ENCODE results near the gene NSFL1C.
"Not testable (repeated sequence)": the region's sequence is repeated elsewhere in the genome, so short reads cannot be mapped to it uniquely, and the experiment has no call there.

NSFL1C gene

DNA sequence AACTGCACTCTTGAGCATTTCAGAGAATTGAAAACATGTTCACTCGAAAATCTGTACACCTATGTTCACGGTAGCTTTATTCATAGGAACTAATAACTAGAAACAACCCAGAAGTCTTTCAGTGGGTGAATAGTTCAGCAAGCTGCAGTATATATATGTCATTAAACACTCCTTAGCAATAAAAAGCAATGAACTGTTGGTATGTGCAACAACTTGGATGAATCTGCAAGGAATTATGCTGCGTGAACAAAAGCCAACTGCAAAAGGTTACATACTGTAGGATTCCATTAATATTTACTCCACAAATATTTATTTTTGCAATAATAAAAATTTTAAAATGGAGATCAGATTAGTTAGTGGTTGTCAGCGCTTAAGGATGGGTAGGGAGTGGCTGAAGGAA, 51.7 kb downstream of the NSFL1C start:
- no peak for DNase-seq (ENCODE audit: low read depth, low spot score)
- no peak for TF ChIP-seq CTCF (IDR thresholded peaks at IDR 0.05; ENCODE audit: low read depth, low read length)
- in situ Hi-C loops (cut with HindIII; ENCODE audit: low sequenced_read_pairs) = no loop called here
- no peak overlapping the region for H3K4me3 ChIP-seq (ENCODE audit: low read depth, low read length)

GRCh38 chr20:1405801-1406200, 60.8 kb downstream of the NSFL1C start:
- in situ Hi-C loops (cut with HindIII; ENCODE audit: low sequenced_read_pairs) = no loop called here
- no peak for TF ChIP-seq CTCF (IDR thresholded peaks at IDR 0.05; ENCODE audit: low read depth, low read length)

DNA sequence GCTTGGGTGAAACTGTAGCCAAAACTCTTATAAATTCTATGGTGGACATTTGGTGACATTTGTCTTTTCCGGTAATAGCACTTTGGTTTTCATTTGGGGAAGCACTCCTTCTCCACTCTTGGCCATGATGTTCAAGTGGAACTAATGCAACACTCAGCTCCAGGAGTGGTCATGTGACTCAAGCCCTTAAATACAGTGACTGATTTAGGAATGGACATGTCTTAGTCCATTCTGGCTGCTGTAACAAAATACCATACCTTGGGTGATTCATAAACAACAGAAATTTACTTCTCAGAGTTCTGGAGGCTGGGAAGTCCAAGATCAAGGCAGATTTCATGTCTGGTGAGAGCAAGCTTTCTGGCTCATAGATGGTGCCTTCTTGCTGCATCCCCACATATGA, 63.0 kb downstream of the NSFL1C start:
- in situ Hi-C loops (cut with HindIII; ENCODE audit: low sequenced_read_pairs) = no loop called here
- DNase-seq (ENCODE audit: low read depth, low spot score) = no peak
- H3K4me3 ChIP-seq (ENCODE audit: low read depth, low read length) = no peak overlapping the region
- no peak for TF ChIP-seq CTCF (IDR thresholded peaks at IDR 0.05; ENCODE audit: low read depth, low read length)

More at GRCh38 chr20:1405801-1406200, 60.8 kb downstream of the NSFL1C start:
- no peak overlapping the region for H3K4me3 ChIP-seq (ENCODE audit: low read depth, low read length)
- no peak for DNase-seq (ENCODE audit: low read depth, low spot score)

GRCh38 chr20:1402149-1402548, 64.5 kb downstream of the NSFL1C start:
- no peak overlapping the region for H3K4me3 ChIP-seq (ENCODE audit: low read depth, low read length)
- in situ Hi-C loops (cut with HindIII; ENCODE audit: low sequenced_read_pairs) = no loop called here
- no peak for DNase-seq (ENCODE audit: low read depth, low spot score)
- no peak for TF ChIP-seq CTCF (IDR thresholded peaks at IDR 0.05; ENCODE audit: low read depth, low read length)

- TF ChIP-seq CTCF (IDR thresholded peaks at IDR 0.05; ENCODE audit: low read depth, low read length) = no peak
- DNase-seq (ENCODE audit: low read depth, low spot score) = no peak
- in situ Hi-C loops (cut with HindIII; ENCODE audit: low sequenced_read_pairs) = no loop called here
- H3K4me3 ChIP-seq (ENCODE audit: low read depth, low read length) = no peak overlapping the region
These were observed 65.2 kb downstream of the NSFL1C start for GRCh38 chr20:1401451-1401907.

GRCh38 chr20:1399678-1400366, 66.8 kb downstream of the NSFL1C start:
- H3K4me3 ChIP-seq (ENCODE audit: low read depth, low read length); in situ Hi-C loops (cut with HindIII; ENCODE audit: low sequenced_read_pairs): not testable (repeated sequence)
- DNase-seq (ENCODE audit: low read depth, low spot score) = peak; percentile 56

GRCh38 chr20:1398185-1398584, 68.5 kb downstream of the NSFL1C start:
- H3K4me3 ChIP-seq (ENCODE audit: low read depth, low read length); in situ Hi-C loops (cut with HindIII; ENCODE audit: low sequenced_read_pairs); DNase-seq (ENCODE audit: low read depth, low spot score): not testable (repeated sequence)

- TF ChIP-seq CTCF (IDR thresholded peaks at IDR 0.05; ENCODE audit: low read depth, low read length) = peak; percentile 27
- in situ Hi-C loops (cut with HindIII; ENCODE audit: low sequenced_read_pairs) = no loop called here
These were observed 68.9 kb downstream of the NSFL1C start for GRCh38 chr20:1397710-1398109.

More at GRCh38 chr20:1397710-1398109, 68.9 kb downstream of the NSFL1C start:
- DNase-seq (ENCODE audit: low read depth, low spot score) = no peak
- no peak overlapping the region for H3K4me3 ChIP-seq (ENCODE audit: low read depth, low read length)

Data from astrocyte of the spinal cord (primary cell).